Measurements from ENCODE around the gene ANKS3.

ANKS3 gene

DNA sequence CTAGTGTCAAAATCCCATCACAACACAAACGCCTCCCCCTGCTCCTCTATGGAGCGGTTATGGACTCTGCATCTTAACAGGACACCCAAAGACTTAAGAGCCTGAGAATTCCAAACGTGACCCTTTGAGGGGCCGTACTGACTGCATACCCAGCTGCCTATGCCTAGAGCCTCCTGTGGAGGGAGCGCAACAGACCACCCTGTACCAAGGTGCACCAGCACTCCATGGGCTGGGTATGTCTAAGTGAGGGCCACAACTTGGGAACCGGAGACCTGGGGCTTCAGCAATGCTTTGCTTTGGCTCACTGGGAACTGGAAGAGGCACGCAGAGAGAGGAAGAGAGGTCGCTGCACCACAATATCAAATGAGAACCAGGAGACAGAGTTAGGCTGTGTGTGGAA, 5.4 kb downstream of the ANKS3 start:
- TF ChIP-seq, protein P1, sequence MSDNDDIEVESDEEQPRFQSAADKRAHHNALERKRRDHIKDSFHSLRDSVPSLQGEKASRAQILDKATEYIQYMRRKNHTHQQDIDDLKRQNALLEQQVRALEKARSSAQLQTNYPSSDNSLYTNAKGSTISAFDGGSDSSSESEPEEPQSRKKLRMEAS (IDR thresholded peaks at IDR 0.05; ENCODE audit: low read depth, low read length), result no peak
- TF ChIP-seq, protein P2, sequence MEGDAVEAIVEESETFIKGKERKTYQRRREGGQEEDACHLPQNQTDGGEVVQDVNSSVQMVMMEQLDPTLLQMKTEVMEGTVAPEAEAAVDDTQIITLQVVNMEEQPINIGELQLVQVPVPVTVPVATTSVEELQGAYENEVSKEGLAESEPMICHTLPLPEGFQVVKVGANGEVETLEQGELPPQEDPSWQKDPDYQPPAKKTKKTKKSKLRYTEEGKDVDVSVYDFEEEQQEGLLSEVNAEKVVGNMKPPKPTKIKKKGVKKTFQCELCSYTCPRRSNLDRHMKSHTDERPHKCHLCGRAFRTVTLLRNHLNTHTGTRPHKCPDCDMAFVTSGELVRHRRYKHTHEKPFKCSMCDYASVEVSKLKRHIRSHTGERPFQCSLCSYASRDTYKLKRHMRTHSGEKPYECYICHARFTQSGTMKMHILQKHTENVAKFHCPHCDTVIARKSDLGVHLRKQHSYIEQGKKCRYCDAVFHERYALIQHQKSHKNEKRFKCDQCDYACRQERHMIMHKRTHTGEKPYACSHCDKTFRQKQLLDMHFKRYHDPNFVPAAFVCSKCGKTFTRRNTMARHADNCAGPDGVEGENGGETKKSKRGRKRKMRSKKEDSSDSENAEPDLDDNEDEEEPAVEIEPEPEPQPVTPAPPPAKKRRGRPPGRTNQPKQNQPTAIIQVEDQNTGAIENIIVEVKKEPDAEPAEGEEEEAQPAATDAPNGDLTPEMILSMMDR (IDR thresholded peaks at IDR 0.05; ENCODE audit: low read depth, low read length), result no peak
- TF ChIP-seq MYC (IDR thresholded peaks at IDR 0.05; ENCODE audit: low read depth, low read length), result no peak
- no peak for DNase-seq (ENCODE audit: low read depth)
- H3K4me3 ChIP-seq (ENCODE audit: low read depth, low read length), result no peak overlapping the region

DNA sequence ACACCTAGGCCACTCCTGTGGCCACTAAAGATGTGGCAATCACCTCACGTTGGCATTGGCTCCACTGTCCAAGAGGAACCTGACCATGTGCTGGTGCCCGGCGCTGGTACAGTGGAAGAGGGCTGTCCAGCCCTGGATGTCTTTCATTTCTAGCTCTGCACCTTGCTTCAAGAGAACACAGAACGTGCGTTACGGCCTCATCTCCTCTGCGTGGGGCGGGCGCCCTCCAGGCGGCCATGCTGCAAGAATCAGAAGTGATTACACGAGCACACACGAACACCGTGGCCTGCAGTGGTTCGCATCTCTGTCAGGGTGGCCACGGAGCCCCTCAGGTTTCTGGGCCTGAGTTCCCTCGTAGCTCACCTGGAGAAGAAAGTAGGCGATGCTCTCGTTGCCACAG, 7.5 kb downstream of the ANKS3 start:
- no peak for TF ChIP-seq POLR2A (IDR thresholded peaks at IDR 0.05; ENCODE audit: extremely low read depth, insufficient read length)
- TF ChIP-seq, protein P2 (IDR thresholded peaks at IDR 0.05; ENCODE audit: low read depth, low read length), result no peak
- TF ChIP-seq, protein P1 (IDR thresholded peaks at IDR 0.05; ENCODE audit: low read depth, low read length), result no peak
- no peak for TF ChIP-seq MYC (IDR thresholded peaks at IDR 0.05; ENCODE audit: low read depth, low read length)
- no peak overlapping the region for H3K4me3 ChIP-seq (ENCODE audit: low read depth, low read length)
- DNase-seq (ENCODE audit: low read depth), result no peak

DNA sequence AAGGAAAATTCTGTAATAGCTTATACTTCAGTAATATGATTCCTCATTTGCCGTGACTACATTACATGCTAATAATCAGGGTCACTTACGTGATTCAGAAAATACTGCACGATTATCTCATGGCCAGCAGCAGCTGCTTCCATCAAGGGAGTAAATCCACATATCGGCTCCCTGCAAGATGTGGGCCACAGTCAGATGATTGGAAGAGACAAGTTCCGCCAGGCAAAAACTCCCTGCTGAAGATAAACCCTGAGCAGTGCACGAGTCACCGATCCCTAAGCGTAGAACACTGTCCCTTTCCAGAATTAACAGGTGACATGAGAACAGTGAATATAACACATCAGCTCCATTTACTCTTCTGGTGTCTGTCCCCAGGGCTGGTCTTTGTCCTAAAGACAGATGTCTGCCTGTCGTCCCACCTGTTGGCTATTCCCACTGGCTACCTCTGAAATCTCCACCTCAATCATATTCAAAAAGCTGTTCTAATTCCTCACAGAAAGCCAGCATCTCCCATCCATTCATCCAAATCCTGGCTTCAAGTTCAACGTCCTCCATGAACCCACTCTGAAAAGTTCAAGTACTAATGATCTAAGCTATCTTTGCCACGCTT, 9.3 kb downstream of the ANKS3 start:
- no peak overlapping the region for H3K4me3 ChIP-seq (ENCODE audit: low read depth, low read length)
- TF ChIP-seq, protein P2 (IDR thresholded peaks at IDR 0.05; ENCODE audit: low read depth, low read length), result no peak
- TF ChIP-seq, protein P1 (IDR thresholded peaks at IDR 0.05; ENCODE audit: low read depth, low read length), result no peak
- TF ChIP-seq MYC (IDR thresholded peaks at IDR 0.05; ENCODE audit: low read depth, low read length), result no peak
- no peak for TF ChIP-seq POLR2A (IDR thresholded peaks at IDR 0.05; ENCODE audit: extremely low read depth, insufficient read length)

DNA sequence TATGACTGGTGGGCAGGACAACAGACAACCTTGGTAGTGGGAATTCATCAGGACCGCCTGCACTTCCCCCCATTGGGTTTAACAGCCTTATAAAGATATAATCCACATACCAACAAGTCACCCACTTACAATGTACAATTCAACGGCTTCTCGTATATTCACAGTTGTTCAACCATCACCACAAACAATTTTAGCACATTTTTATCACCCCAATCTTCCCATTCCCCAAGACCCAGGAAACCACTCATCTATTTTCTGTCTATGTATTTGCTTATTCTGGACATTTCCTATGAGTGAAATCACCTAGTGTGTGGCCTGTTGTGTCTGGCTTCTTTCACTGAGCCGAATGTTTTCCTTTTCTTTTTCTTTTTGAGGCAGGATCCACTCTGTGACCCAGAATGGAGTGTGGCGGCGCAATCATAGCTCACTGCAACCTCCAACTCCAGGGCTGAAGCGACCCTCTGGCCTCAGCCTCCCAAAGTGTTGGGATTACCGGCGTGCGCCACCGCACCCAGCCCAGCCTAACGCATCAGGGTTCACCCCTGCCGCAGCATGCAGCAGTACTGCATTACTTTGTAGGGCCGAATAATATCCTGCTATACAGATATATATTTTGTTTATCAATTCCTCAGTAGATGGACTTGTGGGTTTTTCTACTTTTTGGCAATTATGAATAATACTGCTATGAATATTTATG, 10.9 kb downstream of the ANKS3 start:
- TF ChIP-seq POLR2A (IDR thresholded peaks at IDR 0.05; ENCODE audit: extremely low read depth, insufficient read length), result no peak
- TF ChIP-seq MYC (IDR thresholded peaks at IDR 0.05; ENCODE audit: low read depth, low read length), result no peak
- TF ChIP-seq, protein P2 (IDR thresholded peaks at IDR 0.05; ENCODE audit: low read depth, low read length), result no peak
- TF ChIP-seq, protein P1 (IDR thresholded peaks at IDR 0.05; ENCODE audit: low read depth, low read length), result no peak
- no peak overlapping the region for H3K4me3 ChIP-seq (ENCODE audit: low read depth, low read length)
- DNase-seq (ENCODE audit: low read depth), result no peak

More for the DNA sequence above, 9.3 kb downstream of the ANKS3 start:
- DNase-seq (ENCODE audit: low read depth), result no peak

DNA sequence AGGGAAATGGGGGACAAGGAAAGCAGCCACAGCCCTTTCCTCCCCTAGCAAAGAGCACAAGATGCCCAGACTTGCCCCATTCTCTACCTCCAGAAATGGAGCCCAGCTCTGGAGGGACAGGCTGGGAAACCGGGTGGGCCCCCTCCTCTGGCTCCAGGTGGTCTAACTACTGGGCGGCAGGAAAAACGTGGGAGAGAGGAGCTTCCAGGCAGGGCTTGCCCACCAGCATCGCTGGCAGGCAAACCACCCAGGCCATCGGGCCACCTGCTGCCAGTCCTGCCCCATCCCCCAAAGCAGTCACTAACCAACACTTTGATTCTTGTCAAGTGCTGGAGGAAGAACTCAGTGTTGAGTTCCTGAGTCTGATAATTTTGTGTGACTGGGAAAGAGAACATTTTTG, 15.6 kb downstream of the ANKS3 start:
- H3K4me3 ChIP-seq (ENCODE audit: low read depth, low read length), result no peak overlapping the region
- TF ChIP-seq, protein P2 (IDR thresholded peaks at IDR 0.05; ENCODE audit: low read depth, low read length), result no peak
- TF ChIP-seq MYC (IDR thresholded peaks at IDR 0.05; ENCODE audit: low read depth, low read length) (no peak), POLR2A (IDR thresholded peaks at IDR 0.05; ENCODE audit: extremely low read depth, insufficient read length) (no peak)
- TF ChIP-seq, protein P1 (IDR thresholded peaks at IDR 0.05; ENCODE audit: low read depth, low read length), result no peak
- no peak for DNase-seq (ENCODE audit: low read depth)

Data from NB4 (cell line).